ENCODE measurements around the gene LCNL1. TPM values are rescaled to one million over a fixed set of nuclear protein-coding genes. Genes with fewer than 3 reads are reported as not detected.

The LCNL1 gene
- total and polyA plus RNA-seq, 12 donors = 0.06 to 10.5 (median 0.78) TPM; not detected in 2

DNA sequence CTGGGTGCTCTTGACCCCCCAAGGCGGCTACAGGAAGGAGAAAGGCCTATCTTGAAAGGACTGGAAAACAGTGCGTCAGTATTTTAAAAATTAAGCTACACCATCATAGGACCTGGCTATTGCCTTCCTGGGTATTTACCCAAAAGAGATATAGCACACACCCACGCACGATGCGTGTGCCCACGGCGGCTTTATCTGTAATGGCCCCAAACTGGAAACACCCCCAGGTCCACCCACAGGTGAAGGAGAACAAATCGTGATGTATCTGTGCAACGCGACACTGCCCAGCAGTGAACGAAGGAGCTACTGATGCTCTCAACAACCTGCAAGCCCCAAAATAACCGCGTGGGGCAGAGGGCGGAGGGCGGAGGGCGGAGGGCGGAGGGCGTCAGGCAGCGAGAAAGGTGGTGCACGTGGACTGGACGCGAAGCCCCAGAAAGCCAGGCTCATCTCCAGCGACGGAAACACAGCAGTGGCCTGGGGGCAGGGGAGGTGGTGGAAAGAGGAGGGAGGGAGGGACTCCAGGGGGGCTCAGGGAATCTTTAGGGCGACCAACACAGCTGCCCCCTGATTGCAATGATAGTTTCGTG lies 17.9 kb upstream of the LCNL1 start:
- Histone ChIP-seq H3K4me3 (no peak overlapping the region), H3K9me3 (replicated peaks in 1 of 3) (no peaks in the 10 kb centered on the region), H3K27me3 (no peaks in the 10 kb centered on the region), H3K4me1 (replicated peaks in 1 of 2) (peaks cover 0 to 8% of the 10 kb centered on the region in 2 donors), H3K27ac (no peak overlapping the region), H3K36me3 (replicated peaks in 1 of 2) (no peaks in the 10 kb centered on the region)
- no peak for TF ChIP-seq POLR2A (IDR thresholded peaks at IDR 0.05)
- TF ChIP-seq, protein P1, sequence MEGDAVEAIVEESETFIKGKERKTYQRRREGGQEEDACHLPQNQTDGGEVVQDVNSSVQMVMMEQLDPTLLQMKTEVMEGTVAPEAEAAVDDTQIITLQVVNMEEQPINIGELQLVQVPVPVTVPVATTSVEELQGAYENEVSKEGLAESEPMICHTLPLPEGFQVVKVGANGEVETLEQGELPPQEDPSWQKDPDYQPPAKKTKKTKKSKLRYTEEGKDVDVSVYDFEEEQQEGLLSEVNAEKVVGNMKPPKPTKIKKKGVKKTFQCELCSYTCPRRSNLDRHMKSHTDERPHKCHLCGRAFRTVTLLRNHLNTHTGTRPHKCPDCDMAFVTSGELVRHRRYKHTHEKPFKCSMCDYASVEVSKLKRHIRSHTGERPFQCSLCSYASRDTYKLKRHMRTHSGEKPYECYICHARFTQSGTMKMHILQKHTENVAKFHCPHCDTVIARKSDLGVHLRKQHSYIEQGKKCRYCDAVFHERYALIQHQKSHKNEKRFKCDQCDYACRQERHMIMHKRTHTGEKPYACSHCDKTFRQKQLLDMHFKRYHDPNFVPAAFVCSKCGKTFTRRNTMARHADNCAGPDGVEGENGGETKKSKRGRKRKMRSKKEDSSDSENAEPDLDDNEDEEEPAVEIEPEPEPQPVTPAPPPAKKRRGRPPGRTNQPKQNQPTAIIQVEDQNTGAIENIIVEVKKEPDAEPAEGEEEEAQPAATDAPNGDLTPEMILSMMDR (IDR thresholded peaks at IDR 0.05) = no peak
- intact Hi-C loops (cut with DNase I) = no loop called here
- DNase-seq = no peak
- 85 to 92% (median 88%) methylated on average over 26 of the region's 26 CpGs for WGBS, 4 donors

DNA sequence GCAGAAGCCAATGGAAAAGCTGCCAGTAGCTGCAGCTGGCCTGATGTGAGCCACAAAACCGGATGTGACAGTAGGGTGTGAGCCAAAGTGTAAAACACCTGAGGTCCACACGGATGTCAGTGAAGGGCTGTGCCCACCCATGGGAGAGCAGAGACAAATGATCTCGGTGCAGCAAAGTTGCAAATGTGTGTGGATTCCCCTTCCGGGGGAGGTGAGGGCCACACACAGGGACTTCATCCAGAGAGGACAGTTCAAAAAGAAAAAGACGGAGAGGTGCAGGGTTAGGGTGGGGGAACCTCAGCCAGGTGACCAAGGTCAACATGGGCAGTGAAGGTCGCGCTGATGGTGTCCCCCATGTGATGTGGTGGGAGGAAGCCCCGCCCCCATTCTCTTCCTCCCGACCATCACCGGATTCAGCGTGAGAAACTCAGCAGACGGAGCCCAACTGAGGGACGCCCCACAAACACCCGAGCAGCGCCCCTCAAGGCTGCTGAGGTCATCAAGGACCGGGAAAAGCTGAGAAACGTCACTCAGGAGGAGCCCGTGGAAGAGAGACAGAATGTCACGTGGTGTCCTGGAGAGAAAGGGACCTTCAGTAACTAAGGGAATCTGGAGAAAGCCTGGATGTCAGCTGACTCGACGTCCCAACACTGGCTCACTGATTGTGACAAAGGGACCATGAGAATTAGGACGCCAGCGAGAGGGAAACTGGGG lies 16.9 kb upstream of the LCNL1 start:
- peak in 6 of 7 donors; percentile 62 to 83 (median 68) for DNase-seq
- H3K36me3 ChIP-seq (replicated peaks in 1 of 2) = no peaks in the 10 kb centered on the region
- no peaks in the 10 kb centered on the region for H3K9me3 ChIP-seq (replicated peaks in 1 of 3)
- TF ChIP-seq, protein P1 (IDR thresholded peaks at IDR 0.05) = no peak
- no peak for TF ChIP-seq POLR2A (IDR thresholded peaks at IDR 0.05)
- peak overlapping the region in 1 of 4 donors; percentile 28 for H3K4me3 ChIP-seq
- H3K27ac ChIP-seq = no peak overlapping the region
- H3K27me3 ChIP-seq = no peaks in the 10 kb centered on the region
- 13 to 20% (median 18%) methylated on average over 19 to 23 of the region's 23 CpGs for WGBS, 4 donors
- intact Hi-C loops (cut with DNase I) = no loop called here
- H3K4me1 ChIP-seq (replicated peaks in 1 of 2) = peaks cover 0 to 8% of the 10 kb centered on the region in 2 donors

DNA sequence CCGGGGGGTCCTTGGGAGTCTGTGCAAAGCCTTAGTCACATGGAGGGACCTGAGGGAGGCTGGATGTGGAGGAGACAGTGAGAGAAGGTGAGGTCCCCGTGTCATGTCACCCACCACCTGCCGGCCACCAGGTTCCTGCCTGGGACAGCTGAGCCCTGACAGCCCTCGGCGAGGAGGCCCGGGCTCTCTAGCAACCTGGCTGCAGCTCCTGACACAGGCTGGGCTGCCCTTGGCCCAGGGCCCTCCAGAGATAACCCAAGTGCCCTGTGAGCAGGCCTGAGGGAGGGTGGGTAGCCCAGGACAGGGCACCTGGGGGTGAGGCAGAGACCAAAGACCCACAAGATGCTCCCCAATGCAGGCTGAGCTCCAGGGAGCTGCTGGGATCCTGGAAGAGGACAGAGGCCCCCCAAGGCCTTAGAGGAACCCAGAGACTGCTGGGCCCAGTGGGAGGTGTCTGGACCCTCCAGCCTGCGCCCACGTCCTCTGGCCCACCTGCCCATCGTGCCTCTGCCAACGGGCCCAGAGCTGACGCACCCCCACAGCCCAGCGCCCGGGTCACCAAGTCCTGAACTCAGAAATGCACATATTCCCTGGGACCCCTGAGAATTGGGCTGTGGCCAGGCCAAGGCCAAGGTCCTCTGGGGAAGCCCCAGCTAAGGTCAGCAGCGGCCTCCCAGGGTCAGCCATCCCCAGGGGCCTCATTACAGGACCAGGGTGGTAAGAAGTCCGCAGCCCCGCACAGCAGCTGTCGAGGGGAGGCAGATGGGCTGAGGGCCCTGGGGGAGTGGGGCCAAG lies 14.3 kb upstream of the LCNL1 start:
- intact Hi-C loops (cut with DNase I) = no loop called here
- TF ChIP-seq, protein P1 (IDR thresholded peaks at IDR 0.05) = no peak
- no peak for TF ChIP-seq POLR2A (IDR thresholded peaks at IDR 0.05)
- Histone ChIP-seq H3K27me3 (no peaks in the 10 kb centered on the region), H3K4me3 (no peak overlapping the region), H3K4me1 (replicated peaks in 1 of 2) (peaks cover 0 to 8% of the 10 kb centered on the region in 2 donors), H3K9me3 (replicated peaks in 1 of 3) (no peaks in the 10 kb centered on the region), H3K36me3 (replicated peaks in 1 of 2) (no peaks in the 10 kb centered on the region), H3K27ac (no peak overlapping the region)
- no peak for DNase-seq
- 74 to 80% (median 75%) methylated on average over 7 to 17 of the region's 17 CpGs for WGBS, 4 donors

DNA sequence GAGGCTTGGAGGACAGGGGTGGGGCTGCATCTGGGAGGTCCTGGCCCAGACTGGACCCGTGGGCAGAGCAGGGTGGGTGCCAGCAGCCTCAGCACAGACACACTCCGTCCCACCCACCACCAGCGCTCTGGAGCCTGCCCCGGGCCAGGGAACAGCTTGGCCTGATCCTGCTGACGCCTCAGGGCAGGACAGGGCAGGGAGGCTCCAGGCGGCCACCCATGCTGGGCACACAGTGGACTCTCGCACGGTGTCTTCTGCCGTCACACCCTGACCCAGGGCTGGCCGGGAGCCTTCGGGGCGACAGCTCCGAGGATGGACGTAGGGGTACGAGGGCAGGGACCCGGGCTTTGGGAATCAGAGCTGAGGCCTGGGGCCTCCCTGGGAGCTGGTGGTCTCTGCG lies 13.6 kb upstream of the LCNL1 start:
- no peak for DNase-seq
- no peaks in the 10 kb centered on the region for H3K9me3 ChIP-seq (replicated peaks in 1 of 3)
- no peak overlapping the region for H3K27ac ChIP-seq
- peaks cover 0 to 8% of the 10 kb centered on the region in 2 donors for H3K4me1 ChIP-seq (replicated peaks in 1 of 2)
- WGBS, 4 donors = 75 to 93% (median 85%) methylated on average over 3 to 17 of the region's 17 CpGs
- TF ChIP-seq, protein P1 (IDR thresholded peaks at IDR 0.05) = no peak
- TF ChIP-seq POLR2A (IDR thresholded peaks at IDR 0.05) = no peak
- no peaks in the 10 kb centered on the region for H3K36me3 ChIP-seq (replicated peaks in 1 of 2)
- H3K27me3 ChIP-seq = no peaks in the 10 kb centered on the region
- intact Hi-C loops (cut with DNase I) = no loop called here
- H3K4me3 ChIP-seq = no peak overlapping the region
